ENCODE results near the gene GPR89B.
"Not testable (repeated sequence)": the region's sequence is repeated elsewhere in the genome, so short reads cannot be mapped to it uniquely, and the experiment has no call there.

The GPR89B gene

GRCh38 chr1:147902253-147902845, 25.9 kb upstream of the GPR89B start, which contains the start of gene GJA8:
Gene GJA8 (plus strand): TSS chr1:147902795. CDS start chr1:147907956, 5,161 bp downstream.
- Histone ChIP-seq H3K36me3 (ENCODE audit: insufficient read depth, low read length) (no peaks in the 10 kb centered on the region), H3K9me3 (ENCODE audit: insufficient read depth, low read depth, low read length) (no peaks in the 10 kb centered on the region), H3K4me3 (ENCODE audit: low read length) (no peak within 1 kb of the TSS), H3K27me3 (ENCODE audit: insufficient read depth, low read length) (no peaks in the 10 kb centered on the region), H3K4me1 (ENCODE audit: insufficient read depth, low read length) (no peaks in the 10 kb centered on the region), H3K9ac (ENCODE audit: low read depth, low read length) (no peak within 1 kb of the TSS), H3K27ac (ENCODE audit: low read depth, low read length) (no peak within 1 kb of the TSS)
- WGBS: 90% methylated on average over 7 of the region's 7 CpGs

DNA sequence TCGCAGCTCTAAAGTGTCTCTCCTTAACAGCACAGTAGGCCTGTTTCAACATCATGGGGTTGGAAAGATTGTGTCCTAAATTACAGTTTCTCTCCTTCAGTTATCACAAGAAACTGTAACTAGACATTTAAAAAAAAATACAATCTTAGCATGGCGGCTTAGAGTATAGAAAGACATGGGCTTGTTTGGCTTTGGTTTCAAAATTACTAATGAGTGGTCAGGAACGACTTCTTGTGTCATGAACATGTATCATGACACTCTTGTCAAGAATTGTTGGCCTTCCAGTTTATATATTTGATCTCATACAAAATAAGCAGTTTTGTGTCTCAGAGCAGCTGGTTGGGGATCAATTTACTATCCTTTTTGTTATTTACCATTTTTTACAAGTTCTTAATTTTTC, 23.5 kb upstream of the GPR89B start:
- H3K4me1 ChIP-seq (ENCODE audit: insufficient read depth, low read length): no peaks in the 10 kb centered on the region
- H3K9me3 ChIP-seq (ENCODE audit: insufficient read depth, low read depth, low read length): no peaks in the 10 kb centered on the region
- H3K36me3 ChIP-seq (ENCODE audit: insufficient read depth, low read length): no peaks in the 10 kb centered on the region
- no peak overlapping the region for H3K4me3 ChIP-seq (ENCODE audit: low read length)
- 89% methylated on average over 3 of the region's 3 CpGs for WGBS
- H3K27me3 ChIP-seq (ENCODE audit: insufficient read depth, low read length): no peaks in the 10 kb centered on the region
- H3K27ac ChIP-seq (ENCODE audit: low read depth, low read length): no peak overlapping the region
- no peak overlapping the region for H3K9ac ChIP-seq (ENCODE audit: low read depth, low read length)

DNA sequence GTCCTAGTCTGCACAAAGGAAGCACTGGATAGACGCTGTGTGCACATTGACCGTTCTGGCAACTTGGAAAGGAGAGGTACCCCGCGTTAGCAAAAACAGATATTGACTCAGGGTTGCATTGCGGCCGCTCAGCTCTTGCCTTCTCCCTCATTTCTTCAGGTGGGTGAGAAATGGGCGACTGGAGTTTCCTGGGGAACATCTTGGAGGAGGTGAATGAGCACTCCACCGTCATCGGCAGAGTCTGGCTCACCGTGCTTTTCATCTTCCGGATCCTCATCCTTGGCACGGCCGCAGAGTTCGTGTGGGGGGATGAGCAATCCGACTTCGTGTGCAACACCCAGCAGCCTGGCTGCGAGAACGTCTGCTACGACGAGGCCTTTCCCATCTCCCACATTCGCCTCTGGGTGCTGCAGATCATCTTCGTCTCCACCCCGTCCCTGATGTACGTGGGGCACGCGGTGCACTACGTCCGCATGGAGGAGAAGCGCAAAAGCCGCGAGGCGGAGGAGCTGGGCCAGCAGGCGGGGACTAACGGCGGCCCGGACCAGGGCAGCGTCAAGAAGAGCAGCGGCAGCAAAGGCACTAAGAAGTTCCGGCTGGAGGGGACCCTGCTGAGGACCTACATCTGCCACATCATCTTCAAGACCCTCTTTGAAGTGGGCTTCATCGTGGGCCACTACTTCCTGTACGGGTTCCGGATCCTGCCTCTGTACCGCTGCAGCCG, 20.3 kb upstream of the GPR89B start:
- Histone ChIP-seq H3K4me1 (ENCODE audit: insufficient read depth, low read length) (no peaks in the 10 kb centered on the region), H3K9me3 (ENCODE audit: insufficient read depth, low read depth, low read length) (no peaks in the 10 kb centered on the region), H3K36me3 (ENCODE audit: insufficient read depth, low read length) (no peaks in the 10 kb centered on the region), H3K27ac (ENCODE audit: low read depth, low read length) (no peak overlapping the region), H3K4me3 (ENCODE audit: low read length) (no peak overlapping the region), H3K27me3 (ENCODE audit: insufficient read depth, low read length) (no peaks in the 10 kb centered on the region), H3K9ac (ENCODE audit: low read depth, low read length) (no peak overlapping the region)
- 97% methylated on average over 44 of the region's 44 CpGs for WGBS

GRCh38 chr1:147912553-147912952, 15.7 kb upstream of the GPR89B start:
- H3K9ac ChIP-seq (ENCODE audit: low read depth, low read length): no peak overlapping the region
- no peaks in the 10 kb centered on the region for H3K36me3 ChIP-seq (ENCODE audit: insufficient read depth, low read length)
- H3K4me3 ChIP-seq (ENCODE audit: low read length): no peak overlapping the region
- 86% methylated on average over 2 of the region's 2 CpGs for WGBS
- H3K9me3 ChIP-seq (ENCODE audit: insufficient read depth, low read depth, low read length): no peaks in the 10 kb centered on the region
- no peak overlapping the region for H3K27ac ChIP-seq (ENCODE audit: low read depth, low read length)
- H3K27me3 ChIP-seq (ENCODE audit: insufficient read depth, low read length): no peaks in the 10 kb centered on the region
- H3K4me1 ChIP-seq (ENCODE audit: insufficient read depth, low read length): no peaks in the 10 kb centered on the region

DNA sequence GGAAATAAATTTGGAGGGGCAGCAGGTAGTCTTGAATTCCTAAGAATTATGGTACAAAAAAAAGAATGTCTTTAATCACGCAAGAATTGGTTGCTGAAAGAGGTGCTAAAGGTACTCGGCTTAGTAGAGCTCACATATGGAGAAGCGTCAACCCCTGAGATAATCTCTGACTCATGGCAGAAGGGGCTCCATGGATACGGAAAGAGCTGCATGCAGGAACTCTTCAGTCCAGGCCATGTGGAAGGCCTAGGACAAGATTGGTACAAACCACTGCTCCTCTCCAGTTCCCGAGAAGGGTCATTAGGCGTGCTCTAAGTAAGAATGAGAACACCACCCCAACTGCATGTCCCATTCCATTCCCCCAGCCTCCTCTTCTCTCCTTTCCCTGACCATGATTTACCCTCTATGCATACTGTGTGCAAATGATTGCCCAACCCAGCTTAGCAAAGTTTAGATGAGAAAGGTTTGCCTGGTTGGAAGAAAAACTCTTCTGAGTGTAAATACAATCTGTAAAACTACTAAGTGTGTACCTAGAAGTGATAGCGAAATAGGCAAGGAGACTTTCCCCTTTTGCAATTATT, 14.8 kb upstream of the GPR89B start:
- 93% methylated on average over 6 of the region's 7 CpGs for WGBS
- no peak overlapping the region for H3K4me3 ChIP-seq (ENCODE audit: low read length)
- no peaks in the 10 kb centered on the region for H3K4me1 ChIP-seq (ENCODE audit: insufficient read depth, low read length)
- H3K27ac ChIP-seq (ENCODE audit: low read depth, low read length): no peak overlapping the region
- H3K27me3 ChIP-seq (ENCODE audit: insufficient read depth, low read length): no peaks in the 10 kb centered on the region
- no peak overlapping the region for H3K9ac ChIP-seq (ENCODE audit: low read depth, low read length)
- no peaks in the 10 kb centered on the region for H3K36me3 ChIP-seq (ENCODE audit: insufficient read depth, low read length)
- no peaks in the 10 kb centered on the region for H3K9me3 ChIP-seq (ENCODE audit: insufficient read depth, low read depth, low read length)

- Histone ChIP-seq H3K27ac (ENCODE audit: low read depth, low read length) (no peak overlapping the region), H3K9ac (ENCODE audit: low read depth, low read length) (no peak overlapping the region), H3K27me3 (ENCODE audit: insufficient read depth, low read length) (no peaks in the 10 kb centered on the region), H3K4me3 (ENCODE audit: low read length) (no peak overlapping the region), H3K36me3 (ENCODE audit: insufficient read depth, low read length) (no peaks in the 10 kb centered on the region), H3K9me3 (ENCODE audit: insufficient read depth, low read depth, low read length) (no peaks in the 10 kb centered on the region), H3K4me1 (ENCODE audit: insufficient read depth, low read length) (peaks cover 5% of the 10 kb centered on the region; the same call in 1 of the 2 replicates)
- 97% methylated on average over 4 of the region's 6 CpGs for WGBS
Measured at GRCh38 chr1:147919896-147920295, 8.3 kb upstream of the GPR89B start.

DNA sequence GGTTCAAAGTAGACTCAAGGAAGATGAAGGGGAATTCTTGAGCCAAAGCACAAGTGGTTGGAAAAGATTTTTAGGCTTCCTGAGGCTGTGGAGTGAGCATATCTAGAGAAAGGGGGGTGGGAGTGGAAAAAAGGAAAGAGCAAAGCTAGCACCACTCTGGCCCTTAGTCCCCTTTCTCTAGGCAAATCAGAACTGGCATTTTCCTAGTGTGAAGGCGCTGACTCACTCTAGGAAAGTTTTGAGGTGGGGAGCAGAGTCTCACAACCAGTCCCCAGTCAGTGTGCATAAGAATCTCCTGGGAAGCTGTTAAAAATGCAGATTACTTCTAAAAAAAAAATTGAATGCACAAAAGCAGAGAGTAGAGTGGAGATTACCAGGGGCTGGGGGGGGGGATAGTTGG, 3.4 kb upstream of the GPR89B start:
- Histone ChIP-seq H3K4me1 (ENCODE audit: insufficient read depth, low read length) (peaks cover 7% of the 10 kb centered on the region; the same call in 1 of the 2 replicates), H3K27me3 (ENCODE audit: insufficient read depth, low read length) (no peaks in the 10 kb centered on the region), H3K4me3 (ENCODE audit: low read length) (no peak overlapping the region), H3K27ac (ENCODE audit: low read depth, low read length) (no peak overlapping the region), H3K9me3 (ENCODE audit: insufficient read depth, low read depth, low read length) (no peaks in the 10 kb centered on the region), H3K36me3 (ENCODE audit: insufficient read depth, low read length) (no peaks in the 10 kb centered on the region), H3K9ac (ENCODE audit: low read depth, low read length) (no peak overlapping the region)
- 77% methylated on average over 1 of the region's 1 CpG for WGBS

DNA sequence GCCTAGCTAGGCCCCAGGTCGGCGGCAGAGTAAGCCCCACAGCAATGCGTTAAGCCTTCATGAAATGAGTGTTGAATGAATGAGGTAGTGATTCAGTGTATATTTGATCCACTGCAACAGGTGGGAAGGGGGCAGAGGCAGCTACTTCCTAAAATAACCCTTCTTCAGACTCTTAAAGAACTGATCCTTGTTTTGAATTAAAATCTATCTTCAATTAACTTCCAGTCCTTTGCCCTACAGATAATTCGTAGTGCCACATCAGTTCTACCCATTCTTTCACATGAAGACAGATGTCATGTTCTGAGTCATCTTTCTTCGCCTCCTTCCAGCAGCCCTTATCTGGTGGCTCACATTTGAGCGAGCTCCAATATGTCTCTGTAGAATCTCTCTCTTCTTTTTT, 1.0 kb upstream of the GPR89B start:
- H3K36me3 ChIP-seq (ENCODE audit: insufficient read depth, low read length); H3K9me3 ChIP-seq (ENCODE audit: insufficient read depth, low read depth, low read length); H3K27ac ChIP-seq (ENCODE audit: low read depth, low read length); H3K4me3 ChIP-seq (ENCODE audit: low read length); H3K9ac ChIP-seq (ENCODE audit: low read depth, low read length); H3K4me1 ChIP-seq (ENCODE audit: insufficient read depth, low read length); H3K27me3 ChIP-seq (ENCODE audit: insufficient read depth, low read length): not testable (repeated sequence)
- 94% methylated on average over 2 of the region's 6 CpGs for WGBS

DNA sequence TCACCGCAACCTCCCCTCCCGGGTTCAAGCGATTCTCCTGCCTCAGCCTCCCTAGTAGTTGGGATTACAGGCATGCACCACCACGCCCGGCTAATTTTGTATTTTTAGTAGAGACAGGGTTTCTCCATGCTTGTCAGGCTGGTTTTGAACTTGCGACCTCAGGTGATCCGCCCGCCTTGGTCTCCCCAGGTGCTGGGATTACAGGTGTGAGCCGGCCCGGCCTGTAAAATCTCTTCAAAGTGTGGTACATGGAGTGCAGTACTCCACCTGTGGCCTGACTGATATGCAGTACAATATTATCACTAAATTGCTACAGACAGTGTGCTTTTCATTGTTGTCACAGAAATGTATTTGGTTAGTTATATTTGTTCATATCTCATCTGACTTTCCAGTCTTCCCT, 531 bp upstream of the GPR89B start:
- H3K4me3 ChIP-seq (ENCODE audit: low read length); H3K4me1 ChIP-seq (ENCODE audit: insufficient read depth, low read length); H3K36me3 ChIP-seq (ENCODE audit: insufficient read depth, low read length); H3K27ac ChIP-seq (ENCODE audit: low read depth, low read length); H3K9ac ChIP-seq (ENCODE audit: low read depth, low read length); H3K9me3 ChIP-seq (ENCODE audit: insufficient read depth, low read depth, low read length); H3K27me3 ChIP-seq (ENCODE audit: insufficient read depth, low read length): not testable (repeated sequence)
- WGBS: no CpG with 5 or more reads among the region's 10 CpGs

DNA sequence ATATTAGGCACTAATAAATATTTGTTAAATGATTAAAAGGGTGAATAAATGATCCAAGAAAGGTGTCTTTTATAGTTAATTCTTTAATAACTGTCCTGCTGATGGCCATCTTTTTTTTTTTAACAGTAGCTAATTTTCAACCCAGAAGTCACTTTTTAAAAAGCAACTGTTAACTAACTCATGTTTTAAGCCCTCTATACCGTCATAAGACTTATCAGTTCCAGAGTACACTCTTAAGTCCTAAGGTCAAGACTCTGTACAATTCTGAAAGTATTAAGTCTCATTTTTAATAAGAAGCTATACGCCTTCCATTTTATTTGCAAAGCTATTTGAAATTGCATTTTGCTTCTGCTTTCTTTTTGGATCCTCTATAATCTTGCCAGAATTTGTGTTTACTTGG, 2.9 kb downstream of the GPR89B start:
- not testable (repeated sequence) for H3K27me3 ChIP-seq (ENCODE audit: insufficient read depth, low read length); H3K4me1 ChIP-seq (ENCODE audit: insufficient read depth, low read length); H3K9me3 ChIP-seq (ENCODE audit: insufficient read depth, low read depth, low read length); H3K27ac ChIP-seq (ENCODE audit: low read depth, low read length); H3K9ac ChIP-seq (ENCODE audit: low read depth, low read length); H3K36me3 ChIP-seq (ENCODE audit: insufficient read depth, low read length); H3K4me3 ChIP-seq (ENCODE audit: low read length)
- 83% methylated on average over 1 of the region's 2 CpGs for WGBS

DNA sequence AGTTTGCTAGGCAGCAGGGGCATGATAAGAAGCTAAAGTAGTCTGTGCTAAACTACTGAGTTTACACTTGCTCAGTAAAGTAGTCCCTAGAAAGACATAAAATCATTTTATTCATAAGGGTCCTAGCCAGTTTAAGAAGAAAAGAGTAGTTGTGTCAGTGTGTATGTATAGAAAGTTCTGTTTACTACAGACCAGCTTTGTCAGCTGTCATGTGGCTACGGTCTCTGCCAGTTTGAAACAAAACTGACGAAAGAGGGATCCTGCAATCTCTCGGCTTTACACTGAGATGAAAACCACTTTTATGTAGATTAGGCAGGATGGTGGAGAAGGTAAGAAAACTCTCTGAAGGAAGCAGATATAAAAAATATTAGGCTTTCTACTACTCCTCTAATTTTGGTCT, 7.1 kb downstream of the GPR89B start:
- H3K27ac ChIP-seq (ENCODE audit: low read depth, low read length); H3K9ac ChIP-seq (ENCODE audit: low read depth, low read length); H3K4me1 ChIP-seq (ENCODE audit: insufficient read depth, low read length); H3K9me3 ChIP-seq (ENCODE audit: insufficient read depth, low read depth, low read length); H3K36me3 ChIP-seq (ENCODE audit: insufficient read depth, low read length); H3K4me3 ChIP-seq (ENCODE audit: low read length); H3K27me3 ChIP-seq (ENCODE audit: insufficient read depth, low read length): not testable (repeated sequence)
- WGBS: 98% methylated on average over 3 of the region's 3 CpGs

All from HUES64 (cell line).